ENCODE data around the gene NSRP1.
A peak's percentile ranks its signal among the peaks of the same experiment; 100 is the strongest.
"Not testable (repeated sequence)": the region's sequence is repeated elsewhere in the genome, so short reads cannot be mapped to it uniquely, and the experiment has no call there.

Gene NSRP1, protein sequence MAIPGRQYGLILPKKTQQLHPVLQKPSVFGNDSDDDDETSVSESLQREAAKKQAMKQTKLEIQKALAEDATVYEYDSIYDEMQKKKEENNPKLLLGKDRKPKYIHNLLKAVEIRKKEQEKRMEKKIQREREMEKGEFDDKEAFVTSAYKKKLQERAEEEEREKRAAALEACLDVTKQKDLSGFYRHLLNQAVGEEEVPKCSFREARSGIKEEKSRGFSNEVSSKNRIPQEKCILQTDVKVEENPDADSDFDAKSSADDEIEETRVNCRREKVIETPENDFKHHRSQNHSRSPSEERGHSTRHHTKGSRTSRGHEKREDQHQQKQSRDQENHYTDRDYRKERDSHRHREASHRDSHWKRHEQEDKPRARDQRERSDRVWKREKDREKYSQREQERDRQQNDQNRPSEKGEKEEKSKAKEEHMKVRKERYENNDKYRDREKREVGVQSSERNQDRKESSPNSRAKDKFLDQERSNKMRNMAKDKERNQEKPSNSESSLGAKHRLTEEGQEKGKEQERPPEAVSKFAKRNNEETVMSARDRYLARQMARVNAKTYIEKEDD

DNA sequence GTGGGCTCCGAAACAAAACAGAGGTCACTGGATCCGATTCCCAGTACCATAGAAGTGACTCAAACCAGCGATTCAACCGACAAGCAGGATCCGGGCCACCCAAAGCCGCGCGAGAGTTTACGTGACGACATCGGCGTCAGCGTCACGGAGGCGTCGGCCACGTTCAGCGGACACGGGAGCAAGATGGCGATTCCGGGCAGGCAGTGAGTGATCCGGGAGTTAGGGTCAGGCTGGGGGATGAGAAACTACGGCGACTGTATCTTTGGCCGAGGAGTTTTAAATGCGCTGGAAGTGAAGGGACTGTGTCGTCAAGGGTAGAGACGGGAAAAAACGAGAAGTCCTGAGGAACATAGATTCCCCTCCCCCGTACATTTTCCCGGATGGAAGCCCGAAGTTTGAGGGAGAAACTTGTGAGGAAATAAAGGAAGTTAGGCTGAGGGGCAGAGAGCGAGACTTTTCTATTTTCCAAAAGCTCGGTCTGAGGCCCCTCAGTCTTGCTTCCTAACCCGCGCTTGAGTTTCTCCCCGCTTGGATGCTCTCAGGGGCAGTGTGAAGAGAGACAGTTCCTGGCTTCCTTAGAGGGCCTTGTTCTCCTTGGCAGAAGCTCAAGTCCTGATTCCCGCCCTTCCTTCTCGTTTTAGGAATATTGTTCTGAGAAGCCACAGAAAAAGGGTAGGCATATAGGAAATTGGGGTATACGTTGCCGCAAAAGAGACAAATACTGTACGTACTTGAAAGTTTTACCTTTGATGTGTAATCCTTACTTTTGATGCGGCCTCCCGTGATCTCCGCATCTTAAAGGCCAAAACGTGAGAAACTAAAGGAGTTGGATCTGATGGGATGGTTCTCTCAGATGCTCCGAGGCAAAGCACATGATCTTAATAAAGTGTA lies at the start of gene NSRP1:
NSRP1 (plus strand) TSS at position 156 of the 891 bp plus-strand sequence; CDS start at position 184, 28 bp downstream.
- peak; percentile 69 for DNase-seq (ENCODE audit: insufficient read length, low spot score)
- FAIRE-seq, result peak; percentile 90
- TF ChIP-seq POLR2A (IDR thresholded peaks at IDR 0.05; ENCODE audit: low read depth, low read length), result peak; percentile 93

DNA sequence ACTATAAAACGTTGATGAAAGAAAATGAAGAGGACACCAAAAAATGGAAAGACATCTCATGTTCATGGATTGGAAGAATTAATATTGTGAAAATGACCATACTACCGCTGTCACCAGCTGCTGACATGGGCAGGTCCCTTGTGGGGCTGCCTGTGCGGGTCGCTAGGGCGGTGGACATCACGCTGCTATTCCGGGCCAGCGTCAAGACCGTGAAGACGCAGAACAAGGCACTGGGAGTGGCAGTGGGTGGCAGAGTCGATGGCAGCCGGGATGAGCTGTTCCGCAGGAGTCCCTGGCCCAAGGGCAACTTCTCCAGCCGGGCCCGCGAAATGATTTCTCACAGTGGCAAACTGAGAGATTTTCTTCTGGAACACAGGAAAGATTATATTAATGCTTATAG lies 48.2 kb upstream of the NSRP1 start:
- no peak for TF ChIP-seq POLR2A (IDR thresholded peaks at IDR 0.05; ENCODE audit: low read depth, low read length)
- DNase-seq (ENCODE audit: insufficient read length, low spot score) (no peak), FAIRE-seq (no peak)

DNA sequence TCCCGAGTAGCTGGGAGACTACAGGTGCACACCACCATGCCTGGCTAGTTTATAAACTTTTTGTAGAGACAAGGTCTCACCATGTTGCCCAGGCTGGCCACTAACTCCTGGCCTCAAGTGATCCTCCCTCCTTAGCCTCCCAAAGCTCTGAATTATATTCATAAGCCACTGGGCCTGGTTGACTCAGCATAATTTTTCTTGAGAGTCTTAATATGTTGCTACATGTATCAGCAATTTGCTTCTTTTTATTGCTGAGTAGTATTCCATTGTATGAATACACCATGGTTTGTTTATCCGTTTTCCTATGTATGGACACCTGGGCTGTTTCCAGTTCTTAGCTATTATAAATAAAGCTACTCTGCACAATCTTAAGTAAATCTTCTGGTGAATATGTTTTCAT lies 42.4 kb upstream of the NSRP1 start:
- FAIRE-seq (no peak), DNase-seq (ENCODE audit: insufficient read length, low spot score) (no peak)
- no peak for TF ChIP-seq POLR2A (IDR thresholded peaks at IDR 0.05; ENCODE audit: low read depth, low read length)

DNA sequence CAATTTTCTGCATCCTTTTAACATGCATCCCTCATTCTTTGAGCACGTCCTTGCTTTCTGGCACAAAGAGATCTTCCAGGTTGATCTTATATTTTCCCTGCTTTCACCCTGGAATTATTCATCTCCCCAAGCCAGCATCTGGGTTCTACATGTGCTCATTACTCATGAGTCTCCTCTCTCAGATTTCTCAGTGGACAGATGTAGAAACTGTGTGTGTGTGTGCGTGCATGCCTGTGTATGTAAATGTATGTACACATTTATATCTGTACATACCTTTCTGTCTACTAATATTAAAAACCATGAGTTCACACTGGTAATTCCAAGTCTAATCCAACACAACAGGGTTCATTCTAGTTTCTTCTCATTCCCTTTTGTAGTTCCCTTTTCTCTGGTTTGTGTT lies 41.9 kb upstream of the NSRP1 start:
- FAIRE-seq (no peak), DNase-seq (ENCODE audit: insufficient read length, low spot score) (no peak)
- no peak for TF ChIP-seq POLR2A (IDR thresholded peaks at IDR 0.05; ENCODE audit: low read depth, low read length)

DNA sequence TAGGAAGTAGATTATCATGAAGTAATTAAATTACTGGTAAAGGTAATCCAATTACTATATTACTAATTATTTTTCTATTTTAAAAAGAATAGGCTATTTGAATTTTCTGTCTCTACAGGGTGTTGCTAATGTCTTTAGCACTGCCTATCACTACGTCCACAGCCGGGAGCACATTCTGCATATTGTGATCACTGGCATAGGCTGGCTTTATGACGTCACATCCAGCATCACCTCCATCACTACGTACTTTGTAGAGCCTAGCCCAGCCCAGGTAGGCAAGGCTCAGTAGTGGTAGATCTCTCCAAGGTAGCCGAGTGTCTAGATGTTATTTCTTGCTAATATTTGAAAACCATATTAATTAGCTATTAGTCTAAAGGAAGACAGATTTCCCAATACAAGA lies 33.8 kb upstream of the NSRP1 start:
- DNase-seq (ENCODE audit: insufficient read length, low spot score) (no peak), FAIRE-seq (no peak)
- no peak for TF ChIP-seq POLR2A (IDR thresholded peaks at IDR 0.05; ENCODE audit: low read depth, low read length)

DNA sequence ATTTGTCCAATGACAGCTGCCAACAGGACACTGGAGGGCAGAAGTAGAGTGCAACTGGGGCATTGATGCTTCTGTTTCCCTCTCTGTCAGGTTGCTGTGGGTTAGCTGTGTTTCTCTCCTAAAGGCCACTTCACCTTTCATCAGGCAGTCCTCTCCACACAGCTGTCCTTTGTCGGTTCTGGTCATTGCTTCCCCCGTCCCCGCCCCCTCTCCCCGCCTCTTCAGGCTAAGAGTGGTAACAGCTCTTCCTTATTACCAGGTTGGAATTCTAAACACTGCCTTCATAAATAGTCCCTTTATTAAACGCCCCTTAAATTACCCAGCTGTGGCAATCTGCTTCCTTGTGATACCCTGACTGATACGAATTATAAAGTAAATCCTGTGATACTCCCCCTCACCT lies 31.8 kb upstream of the NSRP1 start:
- DNase-seq (ENCODE audit: insufficient read length, low spot score) (no peak), FAIRE-seq (no peak)
- TF ChIP-seq POLR2A (IDR thresholded peaks at IDR 0.05; ENCODE audit: low read depth, low read length), result no peak

DNA sequence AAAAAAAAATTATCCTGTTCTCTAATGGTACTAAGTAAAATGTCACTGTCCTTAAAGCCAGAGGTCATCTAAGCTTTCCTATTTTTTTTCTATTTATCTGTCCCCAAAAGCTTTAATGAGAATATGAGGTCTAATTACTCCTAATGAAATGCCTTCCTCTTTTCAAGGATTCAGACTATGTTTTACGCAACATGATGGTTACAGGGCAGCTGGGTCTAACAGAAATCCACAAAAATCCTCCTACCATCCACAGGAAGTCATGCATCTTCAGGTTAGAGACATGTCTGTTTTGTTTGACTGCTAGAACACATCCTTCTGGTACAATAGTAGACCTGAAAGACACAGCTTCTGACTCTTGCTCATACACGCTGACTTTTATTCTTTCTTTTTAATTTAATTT lies 29.7 kb upstream of the NSRP1 start:
- FAIRE-seq (no peak), DNase-seq (ENCODE audit: insufficient read length, low spot score) (no peak)
- TF ChIP-seq POLR2A (IDR thresholded peaks at IDR 0.05; ENCODE audit: low read depth, low read length), result no peak

DNA sequence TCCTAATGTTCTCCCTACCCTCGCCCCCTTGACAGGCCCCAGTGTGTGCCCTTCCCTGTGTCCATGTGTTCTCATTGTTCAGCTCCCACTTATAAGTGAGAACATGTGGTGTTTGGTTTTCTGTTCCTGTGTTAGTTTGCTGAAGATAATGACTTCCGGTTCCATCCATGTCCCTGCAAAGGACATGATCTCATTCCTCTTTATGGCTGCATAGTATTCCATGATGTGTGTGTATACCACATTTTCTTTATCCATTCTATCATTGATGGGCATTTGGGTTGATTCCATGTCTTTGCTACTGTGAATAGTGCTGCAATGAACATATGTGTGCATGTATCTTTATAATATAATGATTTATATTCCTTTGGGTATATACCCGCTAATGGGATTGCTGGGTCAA lies 29.2 kb upstream of the NSRP1 start:
- FAIRE-seq; DNase-seq (ENCODE audit: insufficient read length, low spot score): not testable (repeated sequence)

DNA sequence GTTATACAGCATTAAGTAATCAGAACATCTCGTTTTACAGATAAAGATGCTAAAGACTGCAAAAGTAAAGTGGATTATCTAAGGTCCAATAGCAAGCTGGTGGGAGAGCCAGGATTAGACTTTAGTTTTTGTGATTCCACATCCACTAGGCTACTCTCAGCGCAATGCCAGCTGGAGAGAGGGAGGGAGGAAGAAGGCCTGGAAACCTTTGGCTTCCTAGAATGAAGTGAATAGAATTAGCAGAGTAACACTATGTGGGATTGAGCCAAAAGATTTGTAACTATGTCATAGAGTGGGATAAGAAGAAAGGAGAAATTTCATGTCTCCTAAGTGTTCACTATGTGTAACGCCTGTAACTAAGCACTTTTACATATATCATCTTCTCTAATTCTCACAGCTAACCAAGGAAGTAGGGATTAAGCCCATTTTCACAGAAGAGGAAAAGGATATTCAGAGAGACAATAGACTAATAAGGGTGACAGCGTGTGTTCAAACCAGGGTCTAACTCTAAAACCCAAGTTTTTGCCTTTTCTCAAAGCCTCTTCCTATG lies 25.4 kb upstream of the NSRP1 start:
- DNase-seq (ENCODE audit: insufficient read length, low spot score) (no peak), FAIRE-seq (no peak)

DNA sequence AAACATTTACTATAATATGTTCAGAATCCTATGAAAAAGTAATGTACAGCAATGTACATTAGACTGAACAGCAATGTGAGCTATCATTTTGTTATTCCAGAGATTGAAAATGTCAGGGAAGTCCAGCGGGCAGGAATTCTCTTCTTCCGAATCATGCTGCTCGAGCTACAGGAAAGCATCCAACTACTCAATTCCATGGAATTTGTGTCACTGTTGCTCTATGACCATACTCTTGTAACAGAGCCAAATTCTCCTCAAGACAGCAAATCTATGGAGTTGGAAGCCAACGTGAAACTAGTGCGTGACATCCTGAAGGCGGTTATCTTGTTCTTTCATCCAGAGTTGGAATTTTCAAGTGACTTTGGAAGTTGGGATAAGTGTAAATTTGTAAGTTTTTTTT lies 24.8 kb upstream of the NSRP1 start:
- no peak for TF ChIP-seq POLR2A (IDR thresholded peaks at IDR 0.05; ENCODE audit: low read depth, low read length)
- FAIRE-seq (peak; percentile 36), DNase-seq (ENCODE audit: insufficient read length, low spot score) (no peak)

More for the DNA sequence above, 25.4 kb upstream of the NSRP1 start:
- no peak for TF ChIP-seq POLR2A (IDR thresholded peaks at IDR 0.05; ENCODE audit: low read depth, low read length)

DNA sequence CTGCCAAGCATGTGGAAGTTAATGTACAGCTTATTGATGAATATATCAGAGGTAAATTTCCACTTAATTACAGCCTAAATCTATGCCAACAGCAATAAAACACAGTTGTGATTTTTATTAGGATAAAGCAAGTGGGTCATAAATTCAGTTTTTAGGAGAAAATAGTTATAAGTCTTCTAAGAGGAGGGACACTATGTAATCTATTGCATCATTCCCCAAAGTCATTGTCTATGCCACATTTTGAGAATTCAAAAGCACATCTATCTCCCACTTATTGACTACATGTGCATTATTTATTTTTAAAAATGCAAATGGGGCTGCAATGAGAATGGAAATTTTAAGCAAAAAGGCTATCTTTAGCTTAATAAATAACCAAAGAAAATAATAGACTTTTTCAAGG lies 23.7 kb upstream of the NSRP1 start:
- DNase-seq (ENCODE audit: insufficient read length, low spot score), result no peak
- no peak for FAIRE-seq
- no peak for TF ChIP-seq POLR2A (IDR thresholded peaks at IDR 0.05; ENCODE audit: low read depth, low read length)

DNA sequence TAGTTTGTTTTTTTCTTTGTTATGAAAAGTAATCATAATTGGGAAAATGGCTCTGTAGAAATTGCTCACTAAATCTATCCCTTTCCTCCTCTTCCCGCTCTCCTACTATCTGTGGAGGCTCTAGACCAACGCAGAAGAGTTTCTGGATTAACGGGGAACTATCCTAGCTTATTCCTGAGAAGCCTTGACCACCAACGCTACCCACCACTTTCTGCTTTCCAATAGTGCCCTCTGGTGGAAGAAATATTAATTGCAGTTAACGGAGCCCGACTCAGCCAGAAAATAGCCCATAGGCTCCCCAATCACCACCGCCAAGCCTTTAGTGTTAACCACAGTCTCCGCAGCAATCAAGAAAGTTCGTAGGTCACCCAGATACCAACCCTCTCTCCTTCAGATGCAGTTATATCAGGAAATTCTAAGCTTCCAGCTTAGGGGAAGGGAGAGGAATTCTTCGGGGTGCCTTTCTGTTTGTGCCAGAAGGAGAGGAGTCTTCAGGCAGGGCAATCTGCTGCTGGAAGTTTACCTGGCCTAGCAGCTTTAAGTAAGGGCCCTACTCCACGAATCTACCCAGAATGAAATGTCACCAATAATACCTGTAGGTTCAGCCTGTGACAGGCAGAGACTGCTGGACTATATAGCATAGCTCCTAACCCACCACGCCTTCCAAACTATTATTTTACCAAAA lies 23.0 kb upstream of the NSRP1 start:
- DNase-seq (ENCODE audit: insufficient read length, low spot score), result peak; percentile 6
- TF ChIP-seq POLR2A (IDR thresholded peaks at IDR 0.05; ENCODE audit: low read depth, low read length), result no peak
- no peak for FAIRE-seq

DNA sequence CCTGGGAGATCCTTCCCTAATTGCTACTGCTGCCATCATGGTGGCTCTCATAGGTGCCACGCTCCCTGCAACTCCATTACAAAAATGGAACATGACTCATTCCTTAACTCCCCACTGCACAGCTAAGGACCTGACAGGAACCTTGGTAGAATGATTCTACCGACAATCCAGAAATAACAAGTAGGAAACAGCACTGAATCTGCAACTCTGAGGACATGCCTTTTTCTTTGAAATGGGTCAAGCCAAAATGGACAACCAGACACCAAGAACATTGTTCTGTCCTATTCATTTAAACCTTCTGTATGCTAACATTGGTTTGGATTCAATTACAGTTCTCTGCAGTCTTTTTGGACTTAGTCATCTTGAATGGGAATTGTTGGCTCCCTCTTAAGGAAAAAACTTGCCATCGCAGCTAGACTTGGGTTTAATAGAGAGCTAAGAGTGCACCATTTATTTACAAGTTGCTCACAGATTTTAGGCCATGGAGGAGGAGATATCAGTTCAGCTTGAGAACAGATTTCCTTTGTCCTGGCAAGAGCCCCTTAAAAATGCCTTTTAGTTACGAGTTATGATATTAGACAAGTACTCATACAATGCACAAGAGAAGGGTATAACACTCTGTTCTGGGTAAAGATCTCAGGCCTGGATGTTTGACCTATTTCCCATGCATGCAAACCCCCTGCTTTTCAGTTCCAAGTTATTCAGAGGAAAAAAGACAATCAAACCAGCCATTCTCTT lies 20.9 kb upstream of the NSRP1 start:
- peak; percentile 18 for DNase-seq (ENCODE audit: insufficient read length, low spot score)
- no peak for TF ChIP-seq POLR2A (IDR thresholded peaks at IDR 0.05; ENCODE audit: low read depth, low read length)
- FAIRE-seq, result no peak
